Colonic mucosa (tissue), 4 donors: Measurements from ENCODE around the gene PAQR4. TPM values are rescaled to one million over a fixed set of nuclear protein-coding genes. Genes with fewer than 3 reads are reported as not detected.

Source experiments
- DNase-seq: peaks from one replicate; pipeline ENCODE4 v3.0.0-alpha.2; 2020
- H3K27ac ChIP-seq: fragments of 200-600 bp; one replicate; pipeline ENCODE4 v1.8.0; 2021
- H3K27me3 ChIP-seq: fragments of 200-600 bp; one replicate; pipeline ENCODE4 v1.8.0; 2021
- H3K36me3 ChIP-seq: fragments of 200-600 bp; one replicate; pipeline ENCODE4 v1.8.0; 2021
- H3K4me1 ChIP-seq: fragments of 200-600 bp; one replicate; pipeline ENCODE4 v1.8.0; 2021; ENCODE audit warnings: mild to moderate bottlenecking
- H3K4me3 ChIP-seq: fragments of 200-600 bp; one replicate; pipeline ENCODE4 v1.8.0; 2021
- H3K9ac ChIP-seq, 2 donors: one replicate each; pipeline ENCODE4 v1.7.0; 2013; ENCODE audit warnings: control low read depth in 2 of 2, low read depth in 2 of 2, low read length in 2 of 2
- H3K9me3 ChIP-seq: fragments of 200-600 bp; one replicate; pipeline ENCODE4 v1.8.0; 2021
- CTCF ChIP-seq: fragments of 200-600 bp; IDR thresholded peaks from one replicate; pipeline ENCODE4 v1.8.0; 2022; ENCODE audit warnings: antibody characterized with exemption, mild to moderate bottlenecking
- intact Hi-C: fragments of 100-400 bp; cut with DNase I; formaldehyde crosslinking; loops from one replicate; pipeline ENCODE4 v1.14.1; 2022
- total RNA-seq, 2 donors: library from RNA; stranded (reverse); fragmentation: NEBNext Ultra II Directional in 1 of 2; extraction: Animal tissue kit (Norgen Biotek cat#: 25700) in 1 of 2; gene quantifications; one replicate each; pipeline ENCODE4 v1.2.1, GENCODE V29; 2021
- donor health status: healthy.
- donor health status: DM: no; HTN: no; CAD: no.
- donor health status: DM: no; HTN: no; CAD: no.

PAQR4 gene
- total RNA-seq, 2 donors from 2014 or later = 14.0 to 42.3 TPM

- no peak overlapping the region for H3K27ac ChIP-seq
- no peak for TF ChIP-seq CTCF
- H3K27me3 ChIP-seq = peaks cover 63% of the 10 kb centered on the region
- peak; percentile 68 for DNase-seq
- H3K4me1 ChIP-seq = peaks cover 29% of the 10 kb centered on the region
- peak overlapping the region; percentile 32 for H3K4me3 ChIP-seq
- H3K36me3 ChIP-seq = no peaks in the 10 kb centered on the region
- intact Hi-C loops = no loop called here
- H3K9ac ChIP-seq = peak overlapping the region in 1 of 2 donors; percentile 35
- H3K9me3 ChIP-seq = no peaks in the 10 kb centered on the region
Observed at GRCh38 chr16:2964475-2965336, 4.4 kb upstream of the PAQR4 start.

- no peak for TF ChIP-seq CTCF
- intact Hi-C loops = no loop called here
- Histone ChIP-seq H3K36me3 (no peaks in the 10 kb centered on the region), H3K4me3 (peak overlapping the region; percentile 22), H3K27ac (no peak overlapping the region), H3K4me1 (peaks cover 37% of the 10 kb centered on the region), H3K9ac (no peak overlapping the region), H3K27me3 (peaks cover 63% of the 10 kb centered on the region), H3K9me3 (no peaks in the 10 kb centered on the region)
- DNase-seq = no peak
Observed at GRCh38 chr16:2966043-2966807, 2.9 kb upstream of the PAQR4 start.

- H3K27ac ChIP-seq = no peak overlapping the region
- H3K9ac ChIP-seq = peak overlapping the region in 1 of 2 donors; percentile 8
- peaks cover 60% of the 10 kb centered on the region for H3K27me3 ChIP-seq
- DNase-seq = peak; percentile 54
- H3K4me1 ChIP-seq = peaks cover 37% of the 10 kb centered on the region
- H3K36me3 ChIP-seq = no peaks in the 10 kb centered on the region
- intact Hi-C loops = no loop called here
- TF ChIP-seq CTCF = no peak
- H3K4me3 ChIP-seq = peak overlapping the region; percentile 22
- no peaks in the 10 kb centered on the region for H3K9me3 ChIP-seq
Observed at GRCh38 chr16:2966808-2967191, 2.3 kb upstream of the PAQR4 start.

GRCh38 chr16:2967211-2967631 lies 1.9 kb upstream of the PAQR4 start:
- TF ChIP-seq CTCF = no peak
- DNase-seq = no peak
- peaks cover 37% of the 10 kb centered on the region for H3K4me1 ChIP-seq

GRCh38 chr16:2967721-2968161 lies 1.4 kb upstream of the PAQR4 start:
- DNase-seq = no peak

More at GRCh38 chr16:2967211-2967631, 1.9 kb upstream of the PAQR4 start:
- no peaks in the 10 kb centered on the region for H3K36me3 ChIP-seq
- H3K27ac ChIP-seq = no peak overlapping the region
- H3K9ac ChIP-seq = peak overlapping the region in 1 of 2 donors; percentile 8
- H3K9me3 ChIP-seq = no peaks in the 10 kb centered on the region
- peaks cover 55% of the 10 kb centered on the region for H3K27me3 ChIP-seq
- H3K4me3 ChIP-seq = peak overlapping the region; percentile 22
- intact Hi-C loops = no loop called here

More at GRCh38 chr16:2967721-2968161, 1.4 kb upstream of the PAQR4 start:
- H3K4me1 ChIP-seq = peaks cover 37% of the 10 kb centered on the region
- no peak overlapping the region for H3K4me3 ChIP-seq
- H3K27ac ChIP-seq = no peak overlapping the region
- intact Hi-C loops = no loop called here
- peak overlapping the region in 1 of 2 donors; percentile 24 for H3K9ac ChIP-seq
- H3K36me3 ChIP-seq = no peaks in the 10 kb centered on the region
- peaks cover 50% of the 10 kb centered on the region for H3K27me3 ChIP-seq
- no peaks in the 10 kb centered on the region for H3K9me3 ChIP-seq
- no peak for TF ChIP-seq CTCF
